Fibroblast of the aortic adventitia (primary cell): Measurements from ENCODE around the gene ZC3H14. TPM values are rescaled to one million over a fixed set of nuclear protein-coding genes. Genes with fewer than 3 reads are reported as not detected.

Experiments
- DNase-seq: peaks from one replicate; pipeline ENCODE4 v3.0.0-alpha.2; 2010; ENCODE audit warnings: low read depth
- H3K4me3 ChIP-seq: 2 replicates; pipeline ENCODE4 v1.5.1; 2011; ENCODE audit warnings: low read depth, mild to moderate bottlenecking, control low read depth, low read length, moderate library complexity
- total RNA-seq: library from RNA; depleted of rRNA; stranded (reverse); fragments of >200 nt; gene quantifications from 2 replicates; pipeline ENCODE4 v1.2.3, GENCODE V29; 2012; ENCODE audit warnings: low replicate concordance
- TF ChIP-seq, protein P1 (sequence below): IDR thresholded peaks from 2 replicates; pipeline ENCODE4 v1.5.1; 2011; ENCODE audit warnings: mild to moderate bottlenecking, low read length, control low read depth, inconsistent platforms; ENCODE audit not compliant: insufficient read depth

Gene ZC3H14
- total RNA-seq, 1 donor: 78.3 TPM

DNA sequence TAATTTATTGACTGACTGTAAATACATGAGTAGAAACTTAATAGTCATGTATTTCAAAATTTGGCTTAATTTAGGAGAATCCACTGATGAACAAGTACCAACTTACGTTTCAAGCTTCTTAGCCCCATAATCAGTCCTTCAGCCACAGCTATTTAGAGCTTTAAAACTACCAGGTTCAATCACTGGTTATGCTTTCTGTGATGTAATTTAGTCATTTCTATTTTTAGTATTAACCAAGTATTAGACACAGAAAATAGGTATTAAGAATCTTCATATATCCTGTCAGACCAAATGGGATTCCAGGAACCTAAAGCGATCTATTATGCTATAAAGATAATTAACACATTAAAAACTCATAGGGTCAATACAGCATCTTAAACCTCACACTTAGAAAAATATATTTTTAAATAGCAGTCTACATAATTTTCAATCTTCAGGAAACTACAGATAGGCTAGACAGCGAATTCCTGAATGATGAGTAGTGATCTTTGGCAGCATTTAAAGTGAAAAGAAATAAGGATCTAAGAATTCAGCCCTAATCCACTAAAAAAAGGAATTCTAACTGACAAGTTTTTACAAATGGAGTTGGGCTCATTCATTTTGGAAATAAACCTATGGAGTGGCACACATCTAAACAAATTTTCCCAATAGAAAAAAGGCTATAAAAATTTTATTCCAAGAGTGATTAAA lies 51.5 kb downstream of the ZC3H14 start:
- no peak overlapping the region for H3K4me3 ChIP-seq
- peak; percentile 85 for DNase-seq

DNA sequence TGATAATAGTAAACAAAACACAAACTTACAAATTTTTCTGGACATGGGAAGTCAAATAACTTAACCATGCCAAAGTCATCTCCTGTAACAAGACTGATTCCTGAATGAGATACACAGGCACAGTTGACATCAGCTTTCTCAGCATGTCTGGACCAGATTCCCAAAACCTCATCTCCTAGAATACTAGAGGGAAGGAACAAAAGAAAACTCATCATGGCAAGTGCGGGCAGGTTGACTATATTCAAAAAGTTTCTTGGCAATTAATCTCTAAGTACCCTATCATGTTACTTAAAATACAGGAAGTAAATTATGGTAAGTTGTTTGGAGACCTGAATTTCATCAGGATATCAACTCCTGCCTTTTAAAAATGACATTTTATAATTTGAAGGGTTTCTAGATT lies 53.9 kb downstream of the ZC3H14 start:
- no peak for DNase-seq
- TF ChIP-seq, protein P1, sequence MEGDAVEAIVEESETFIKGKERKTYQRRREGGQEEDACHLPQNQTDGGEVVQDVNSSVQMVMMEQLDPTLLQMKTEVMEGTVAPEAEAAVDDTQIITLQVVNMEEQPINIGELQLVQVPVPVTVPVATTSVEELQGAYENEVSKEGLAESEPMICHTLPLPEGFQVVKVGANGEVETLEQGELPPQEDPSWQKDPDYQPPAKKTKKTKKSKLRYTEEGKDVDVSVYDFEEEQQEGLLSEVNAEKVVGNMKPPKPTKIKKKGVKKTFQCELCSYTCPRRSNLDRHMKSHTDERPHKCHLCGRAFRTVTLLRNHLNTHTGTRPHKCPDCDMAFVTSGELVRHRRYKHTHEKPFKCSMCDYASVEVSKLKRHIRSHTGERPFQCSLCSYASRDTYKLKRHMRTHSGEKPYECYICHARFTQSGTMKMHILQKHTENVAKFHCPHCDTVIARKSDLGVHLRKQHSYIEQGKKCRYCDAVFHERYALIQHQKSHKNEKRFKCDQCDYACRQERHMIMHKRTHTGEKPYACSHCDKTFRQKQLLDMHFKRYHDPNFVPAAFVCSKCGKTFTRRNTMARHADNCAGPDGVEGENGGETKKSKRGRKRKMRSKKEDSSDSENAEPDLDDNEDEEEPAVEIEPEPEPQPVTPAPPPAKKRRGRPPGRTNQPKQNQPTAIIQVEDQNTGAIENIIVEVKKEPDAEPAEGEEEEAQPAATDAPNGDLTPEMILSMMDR: no peak
- H3K4me3 ChIP-seq: no peak overlapping the region

More for the DNA sequence above, 51.5 kb downstream of the ZC3H14 start:
- TF ChIP-seq, protein P1: no peak

DNA sequence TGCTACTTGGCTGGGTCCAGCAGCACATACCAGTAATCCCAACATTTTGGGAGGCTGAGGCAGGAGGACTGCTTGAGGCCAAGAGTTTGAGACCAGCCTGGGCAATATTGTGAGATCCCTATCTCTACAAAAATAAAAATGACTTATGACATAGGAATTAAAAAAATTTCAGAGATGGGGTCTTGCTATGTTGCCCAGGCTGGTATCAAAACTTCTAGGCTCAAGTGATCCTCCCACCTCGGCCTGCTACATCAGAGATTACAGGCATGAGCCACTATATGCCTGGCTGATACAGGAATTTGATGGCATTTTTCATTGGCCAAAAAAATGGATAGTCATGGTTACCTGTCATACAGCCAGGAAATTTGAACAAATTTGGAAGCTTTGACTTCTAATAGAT lies 54.6 kb downstream of the ZC3H14 start:
- no peak for DNase-seq
- no peak overlapping the region for H3K4me3 ChIP-seq
- TF ChIP-seq, protein P1: no peak

DNA sequence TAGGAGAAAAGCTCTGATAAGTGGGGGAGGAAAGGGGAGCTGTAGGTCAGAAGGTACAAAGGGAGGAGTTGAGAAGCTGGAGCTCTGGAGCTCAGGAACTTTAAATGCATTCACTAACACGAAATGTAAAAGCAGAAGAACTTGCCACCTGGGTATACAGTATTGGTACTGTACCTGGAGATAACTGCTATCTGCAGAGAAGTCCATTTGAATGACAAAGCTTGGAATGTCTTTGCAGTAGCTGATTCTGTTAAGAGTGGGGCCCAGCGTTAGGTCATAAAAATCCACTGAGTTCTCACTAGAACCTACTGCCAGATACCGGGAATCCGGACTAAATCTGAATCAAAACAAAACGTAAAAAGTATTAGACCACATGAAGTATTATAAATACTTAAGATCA lies 55.6 kb downstream of the ZC3H14 start:
- no peak for DNase-seq
- TF ChIP-seq, protein P1: no peak
- H3K4me3 ChIP-seq: no peak overlapping the region

DNA sequence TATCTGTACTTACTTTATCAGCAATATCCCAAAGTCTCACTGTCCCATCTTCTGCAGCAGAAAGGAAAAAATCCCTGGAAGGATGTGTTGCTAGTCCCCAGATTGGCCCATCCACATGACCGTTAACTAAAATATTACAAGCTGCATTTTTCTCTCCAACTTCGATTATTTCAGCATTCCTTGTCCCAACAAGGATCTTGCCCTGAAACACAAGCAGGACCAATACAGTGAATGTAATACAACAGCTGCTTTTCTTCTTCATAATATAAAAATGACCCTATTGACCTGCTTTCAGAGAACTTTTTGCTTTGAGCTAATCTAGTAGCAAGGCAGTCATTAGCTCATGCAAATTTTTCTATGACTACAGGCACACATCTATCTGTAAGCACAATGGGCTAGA lies 58.3 kb downstream of the ZC3H14 start:
- DNase-seq: no peak
- TF ChIP-seq, protein P1: no peak
- no peak overlapping the region for H3K4me3 ChIP-seq

DNA sequence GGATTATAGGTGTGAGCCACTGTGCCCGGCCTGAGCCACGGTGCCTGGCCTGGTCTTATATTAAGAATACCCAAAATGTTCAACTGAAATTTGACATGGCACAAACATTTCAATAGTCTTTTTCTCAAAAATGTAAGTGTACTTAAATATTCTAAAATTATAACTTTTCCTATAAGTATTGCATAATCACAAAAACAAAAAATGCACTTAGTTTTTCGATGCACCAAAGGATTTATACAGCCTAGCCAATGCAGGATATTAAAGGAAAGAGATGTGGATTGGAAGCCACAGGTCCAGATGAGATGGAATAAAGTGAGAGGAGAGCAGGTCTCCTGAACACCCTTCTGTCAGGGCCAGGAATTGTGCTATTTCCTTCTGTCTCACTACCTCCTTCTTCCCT lies 62.8 kb downstream of the ZC3H14 start:
- TF ChIP-seq, protein P1: no peak
- no peak for DNase-seq
- H3K4me3 ChIP-seq: no peak overlapping the region

DNA sequence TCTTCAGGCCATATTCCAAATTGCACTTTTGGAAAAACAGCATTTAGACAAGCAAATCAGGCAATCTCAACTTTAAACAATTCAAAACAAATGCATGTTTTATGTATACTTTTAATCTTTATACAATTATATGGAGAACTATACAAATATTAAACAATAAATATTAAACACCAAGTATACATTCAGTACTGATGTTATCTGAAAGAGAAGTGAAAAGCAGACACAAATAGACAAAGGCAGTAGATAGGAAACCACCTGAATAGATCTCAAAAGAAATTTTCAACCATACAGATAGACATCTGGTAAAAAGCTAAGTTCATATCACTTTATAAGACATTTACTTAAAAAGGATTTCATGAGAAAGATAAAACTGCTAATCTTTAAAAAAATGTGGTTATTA lies 65.2 kb downstream of the ZC3H14 start:
- no peak overlapping the region for H3K4me3 ChIP-seq
- DNase-seq: no peak
- TF ChIP-seq, protein P1: no peak
